ENCODE results near the gene SKIDA1. TPM values are rescaled to one million over a fixed set of nuclear protein-coding genes. Genes with fewer than 3 reads are reported as not detected.

Gene SKIDA1
- total RNA-seq, 1 experiment from 2014 or later, result 6.3 TPM

DNA sequence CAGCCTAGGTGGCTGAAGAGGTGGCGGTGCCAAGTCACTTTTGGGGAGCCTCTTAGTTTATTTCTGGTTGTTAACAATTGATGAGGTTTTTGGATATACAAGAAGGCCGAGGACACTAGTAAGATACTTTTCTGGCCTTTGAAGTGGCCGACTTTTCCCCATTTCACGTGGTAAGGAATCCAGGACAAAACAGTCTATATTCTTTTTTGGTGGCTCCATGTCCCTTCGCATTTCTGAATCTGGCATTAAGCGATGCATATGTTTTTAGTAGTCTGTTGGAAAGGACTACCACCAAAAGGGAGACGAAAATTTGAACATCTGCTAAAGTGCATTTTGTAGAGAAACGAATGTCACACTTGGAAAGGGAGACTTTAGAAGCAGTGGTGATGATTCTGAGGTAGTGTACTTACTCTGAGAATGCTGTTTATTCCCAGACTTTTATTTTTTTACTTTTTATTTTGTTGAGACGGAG lies 10.0 kb upstream of the SKIDA1 start:
- Mint-ChIP-seq H3K9me3 (ENCODE audit: unreplicated experiment) (no peaks in the 10 kb centered on the region), H3K4me3 (ENCODE audit: unreplicated experiment) (peak overlapping the region; percentile 85), H3K4me1 (ENCODE audit: low read depth, unreplicated experiment) (peaks cover 7% of the 10 kb centered on the region), H3K27ac (ENCODE audit: unreplicated experiment) (no peak overlapping the region), H3K36me3 (ENCODE audit: insufficient read depth, unreplicated experiment) (peaks cover 67% of the 10 kb centered on the region), H3K27me3 (ENCODE audit: insufficient read depth, unreplicated experiment) (no peaks in the 10 kb centered on the region)
- H3K4me3 ChIP-seq (ENCODE audit: low read depth, low read length), result peak overlapping the region; percentile 80
- TF ChIP-seq, protein P1, sequence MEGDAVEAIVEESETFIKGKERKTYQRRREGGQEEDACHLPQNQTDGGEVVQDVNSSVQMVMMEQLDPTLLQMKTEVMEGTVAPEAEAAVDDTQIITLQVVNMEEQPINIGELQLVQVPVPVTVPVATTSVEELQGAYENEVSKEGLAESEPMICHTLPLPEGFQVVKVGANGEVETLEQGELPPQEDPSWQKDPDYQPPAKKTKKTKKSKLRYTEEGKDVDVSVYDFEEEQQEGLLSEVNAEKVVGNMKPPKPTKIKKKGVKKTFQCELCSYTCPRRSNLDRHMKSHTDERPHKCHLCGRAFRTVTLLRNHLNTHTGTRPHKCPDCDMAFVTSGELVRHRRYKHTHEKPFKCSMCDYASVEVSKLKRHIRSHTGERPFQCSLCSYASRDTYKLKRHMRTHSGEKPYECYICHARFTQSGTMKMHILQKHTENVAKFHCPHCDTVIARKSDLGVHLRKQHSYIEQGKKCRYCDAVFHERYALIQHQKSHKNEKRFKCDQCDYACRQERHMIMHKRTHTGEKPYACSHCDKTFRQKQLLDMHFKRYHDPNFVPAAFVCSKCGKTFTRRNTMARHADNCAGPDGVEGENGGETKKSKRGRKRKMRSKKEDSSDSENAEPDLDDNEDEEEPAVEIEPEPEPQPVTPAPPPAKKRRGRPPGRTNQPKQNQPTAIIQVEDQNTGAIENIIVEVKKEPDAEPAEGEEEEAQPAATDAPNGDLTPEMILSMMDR (IDR thresholded peaks at IDR 0.05; ENCODE audit: insufficient read depth in 1 of 2, low read depth in 1 of 2, low read length in 1 of 2, severe bottlenecking in 1 of 2, unreplicated experiment in 1 of 2), result no peak
- intact Hi-C loops (cut with micrococcal nuclease; ENCODE audit: unreplicated experiment), result no loop called here
- H3K9me3 ChIP-seq, result no peaks in the 10 kb centered on the region
- TSS peak; percentile 25 for BruUV-seq (replicated peaks)
- H3K27me3 ChIP-seq (replicated peaks; ENCODE audit: control insufficient read depth, insufficient read depth, low read length), result no peaks in the 10 kb centered on the region
- POLR2A ChIA-PET, result no interaction called here
- peaks cover 1% of the 10 kb centered on the region for H3K36me3 ChIP-seq (ENCODE audit: control insufficient read depth, insufficient read depth, low read length)
- DNase-seq, result no peak
- peaks cover 16% of the 10 kb centered on the region; the same call in 1 of the 2 replicates for H3K4me1 ChIP-seq
- CTCF ChIA-PET, result no interaction called here

DNA sequence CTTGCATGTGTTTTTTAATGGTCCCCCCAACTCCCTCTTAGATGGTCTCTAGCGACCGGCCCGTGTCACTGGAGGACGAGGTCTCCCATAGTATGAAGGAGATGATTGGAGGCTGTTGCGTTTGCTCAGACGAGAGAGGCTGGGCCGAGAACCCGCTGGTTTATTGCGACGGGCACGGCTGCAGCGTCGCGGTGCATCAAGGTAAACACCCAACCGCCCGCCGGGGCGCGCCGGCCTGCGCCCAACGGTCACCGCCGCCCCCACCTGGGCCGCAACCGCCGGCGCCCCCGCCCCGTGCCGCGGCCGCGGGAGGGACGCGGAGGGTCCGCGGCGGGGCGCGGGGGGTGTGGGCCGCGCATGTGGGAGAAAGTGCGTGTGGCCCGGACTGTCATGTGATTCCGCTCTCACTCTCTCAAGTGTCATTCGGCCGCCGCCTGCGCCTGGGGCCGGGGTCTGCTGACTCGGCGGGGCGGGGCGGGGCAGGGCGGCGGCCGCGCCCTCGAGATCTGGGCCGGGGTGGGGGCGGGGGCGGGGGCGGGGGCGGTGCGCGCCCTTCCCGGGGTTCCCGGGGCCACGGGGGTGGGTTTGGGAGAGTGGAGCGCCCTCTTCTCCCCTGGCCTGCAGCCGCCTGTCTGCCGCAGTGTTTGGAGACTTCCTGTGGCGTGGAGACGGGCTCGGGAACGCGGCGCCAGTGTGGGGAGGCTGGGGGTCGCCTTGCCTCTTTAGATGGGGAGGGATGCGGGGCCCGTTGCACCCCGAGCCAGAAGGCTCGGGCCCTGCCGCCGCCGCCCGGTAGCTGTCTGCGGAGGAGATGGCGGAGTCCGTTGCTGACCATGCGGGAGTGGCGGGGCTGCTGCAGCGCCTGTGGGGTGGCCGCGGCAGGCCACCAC lies 9.4 kb upstream of the SKIDA1 start:
- no peaks in the 10 kb centered on the region for H3K9me3 Mint-ChIP-seq (ENCODE audit: unreplicated experiment)
- ChIA-PET POLR2A (no interaction called here), CTCF (no interaction called here)
- peaks cover 7% of the 10 kb centered on the region for H3K4me1 Mint-ChIP-seq (ENCODE audit: low read depth, unreplicated experiment)
- intact Hi-C loops (cut with micrococcal nuclease; ENCODE audit: unreplicated experiment), result loop anchor here (1.0 to 5.0 kb wide), 2 partner anchors 40 to 787 kb away; partner anchors contain the start of gene BMI1
- Histone ChIP-seq H3K36me3 (ENCODE audit: control insufficient read depth, insufficient read depth, low read length) (peaks cover under 1% of the 10 kb centered on the region), H3K27me3 (replicated peaks; ENCODE audit: control insufficient read depth, insufficient read depth, low read length) (no peaks in the 10 kb centered on the region), H3K4me1 (peaks cover 16% of the 10 kb centered on the region; the same call in 1 of the 2 replicates), H3K9me3 (no peaks in the 10 kb centered on the region), H3K4me3 (ENCODE audit: low read depth, low read length) (peak overlapping the region; percentile 80)
- H3K4me3 Mint-ChIP-seq (ENCODE audit: unreplicated experiment), result peak overlapping the region; percentile 85
- BruUV-seq (replicated peaks), result no TSS peak
- peaks cover 61% of the 10 kb centered on the region for H3K36me3 Mint-ChIP-seq (ENCODE audit: insufficient read depth, unreplicated experiment)
- DNase-seq, result peak; percentile 72 to 77
- TF ChIP-seq, protein P1 (IDR thresholded peaks at IDR 0.05; ENCODE audit: insufficient read depth in 1 of 2, low read depth in 1 of 2, low read length in 1 of 2, severe bottlenecking in 1 of 2, unreplicated experiment in 1 of 2), result no peak
- peak overlapping the region; percentile 94 for H3K27ac Mint-ChIP-seq (ENCODE audit: unreplicated experiment)
- no peaks in the 10 kb centered on the region for H3K27me3 Mint-ChIP-seq (ENCODE audit: insufficient read depth, unreplicated experiment)

DNA sequence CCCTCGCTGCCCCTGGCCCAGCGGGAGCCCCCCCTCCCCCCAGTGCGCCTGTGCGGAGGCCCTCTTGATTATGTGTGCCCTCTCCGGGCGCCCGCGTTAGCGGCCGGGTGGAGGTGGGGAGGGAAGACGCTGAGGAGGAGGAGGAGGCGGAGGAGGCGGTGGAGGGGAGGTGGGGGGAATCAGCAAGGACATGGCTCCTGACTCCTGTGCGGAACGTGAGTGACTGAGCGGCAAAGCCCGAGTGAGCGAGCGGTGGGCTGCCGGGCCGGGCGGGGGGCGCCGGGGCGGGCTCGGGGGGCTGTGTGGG lies 8.8 kb upstream of the SKIDA1 start:
- no peaks in the 10 kb centered on the region for H3K27me3 Mint-ChIP-seq (ENCODE audit: insufficient read depth, unreplicated experiment)
- intact Hi-C loops (cut with micrococcal nuclease; ENCODE audit: unreplicated experiment), result loop anchor here (1.0 to 5.0 kb wide), 2 partner anchors 39 to 788 kb away; partner anchors contain the start of gene BMI1
- no TSS peak for BruUV-seq (replicated peaks)

More for the DNA sequence above, 8.8 kb upstream of the SKIDA1 start:
- Histone ChIP-seq H3K4me3 (ENCODE audit: low read depth, low read length) (peak overlapping the region; percentile 80), H3K27me3 (replicated peaks; ENCODE audit: control insufficient read depth, insufficient read depth, low read length) (no peaks in the 10 kb centered on the region), H3K4me1 (peaks cover 21% of the 10 kb centered on the region; the same call in 1 of the 2 replicates), H3K9me3 (no peaks in the 10 kb centered on the region), H3K36me3 (ENCODE audit: control insufficient read depth, insufficient read depth, low read length) (no peaks in the 10 kb centered on the region)
- peaks cover 54% of the 10 kb centered on the region for H3K36me3 Mint-ChIP-seq (ENCODE audit: insufficient read depth, unreplicated experiment)
- ChIA-PET CTCF (interaction anchor here (0.8 kb wide), 1 partner anchor 38 kb away, joined by 3 read pairs; no protein-coding TSS in a partner anchor), POLR2A (no interaction called here)
- H3K27ac Mint-ChIP-seq (ENCODE audit: unreplicated experiment), result peak overlapping the region; percentile 94
- peak overlapping the region; percentile 85 for H3K4me3 Mint-ChIP-seq (ENCODE audit: unreplicated experiment)
- TF ChIP-seq, protein P1 (IDR thresholded peaks at IDR 0.05; ENCODE audit: insufficient read depth in 1 of 2, low read depth in 1 of 2, low read length in 1 of 2, severe bottlenecking in 1 of 2, unreplicated experiment in 1 of 2), result no peak
- DNase-seq, result no peak
- H3K9me3 Mint-ChIP-seq (ENCODE audit: unreplicated experiment), result no peaks in the 10 kb centered on the region
- peaks cover 11% of the 10 kb centered on the region for H3K4me1 Mint-ChIP-seq (ENCODE audit: low read depth, unreplicated experiment)

Measured in Caco-2 (cell line).